Measurements from ENCODE around the gene FSTL5.

FSTL5 gene

DNA sequence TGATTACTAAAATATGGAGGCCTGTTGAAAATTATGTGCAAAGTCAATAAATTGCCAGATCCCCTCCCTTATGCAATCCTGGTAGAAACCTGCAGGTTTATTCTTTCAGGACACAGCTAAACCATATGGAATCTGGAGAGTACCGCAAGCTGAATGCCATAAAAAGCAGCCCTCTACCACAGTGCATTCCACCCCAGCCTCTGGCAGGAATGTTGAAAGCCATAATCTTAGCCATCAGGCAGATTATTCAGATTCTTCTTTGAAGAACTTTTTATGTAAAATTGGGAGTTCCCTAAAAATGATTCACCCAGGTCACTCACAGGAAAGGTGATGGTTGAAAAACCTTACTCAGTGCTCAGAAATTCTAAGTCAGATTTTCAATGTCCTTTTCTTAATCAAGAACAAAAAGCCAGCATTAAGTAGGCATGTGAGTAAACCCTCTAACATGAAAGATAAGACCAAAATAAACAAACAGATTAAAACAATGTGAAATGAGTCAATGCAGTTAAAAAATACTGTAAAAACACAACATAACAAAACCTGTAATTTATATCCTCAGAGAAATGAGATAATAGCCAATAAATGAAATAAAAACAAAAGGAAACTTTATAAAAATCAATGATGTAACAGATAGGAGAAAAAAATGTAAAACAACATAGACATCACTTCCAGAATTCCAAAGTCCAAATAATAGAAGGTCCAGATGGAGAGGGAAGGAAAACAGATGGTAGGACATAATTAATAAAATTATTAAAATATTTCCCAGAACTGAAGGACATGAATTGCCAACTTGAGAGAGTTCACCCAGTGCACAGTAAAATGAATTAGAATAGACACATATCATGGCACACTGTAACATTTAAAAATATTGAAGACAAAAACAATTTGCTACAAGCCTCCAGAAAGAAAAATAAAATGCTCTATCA is 226.9 kb downstream of the FSTL5 start:
- Histone ChIP-seq H3K9me3 (ENCODE audit: control insufficient read depth, insufficient read depth, low read length) (no peaks in the 10 kb centered on the region), H3K36me3 (ENCODE audit: control insufficient read depth, insufficient read depth, low read length) (no peaks in the 10 kb centered on the region), H3K27ac (ENCODE audit: low read depth, low read length) (peak overlapping the region; percentile 7), H3K9ac (ENCODE audit: low read depth, low read length) (no peak overlapping the region), H3K4me1 (ENCODE audit: control insufficient read depth, insufficient read depth, low read length) (peaks cover 4% of the 10 kb centered on the region; the same call in 1 of the 2 replicates), H3K4me3 (ENCODE audit: low read depth, low read length) (no peak overlapping the region), H3K27me3 (ENCODE audit: control insufficient read depth, insufficient read depth, low read length) (no peaks in the 10 kb centered on the region)

DNA sequence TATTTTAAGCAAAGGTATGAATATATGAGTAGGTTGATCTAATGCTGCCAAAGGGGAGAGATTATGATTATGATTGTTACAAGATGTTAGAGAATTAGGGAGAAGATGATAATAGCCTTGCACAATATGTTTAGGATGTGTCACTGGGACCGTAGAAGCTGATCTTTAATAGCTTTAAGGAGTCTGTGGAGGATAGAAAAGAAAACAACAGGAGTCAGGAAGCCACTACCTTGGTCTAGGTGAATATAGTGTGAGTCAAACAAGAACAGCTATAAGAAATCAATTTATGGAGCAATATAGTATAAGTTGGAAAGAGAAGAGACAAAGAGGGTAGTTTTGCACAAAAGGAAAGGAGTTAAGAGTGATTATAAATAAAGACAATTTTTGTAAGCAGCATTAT is 232.7 kb downstream of the FSTL5 start:
- Histone ChIP-seq H3K4me3 (ENCODE audit: low read depth, low read length) (no peak overlapping the region), H3K36me3 (ENCODE audit: control insufficient read depth, insufficient read depth, low read length) (no peaks in the 10 kb centered on the region), H3K9ac (ENCODE audit: low read depth, low read length) (no peak overlapping the region), H3K4me1 (ENCODE audit: control insufficient read depth, insufficient read depth, low read length) (peaks cover 20% of the 10 kb centered on the region), H3K9me3 (ENCODE audit: control insufficient read depth, insufficient read depth, low read length) (no peaks in the 10 kb centered on the region), H3K27ac (ENCODE audit: low read depth, low read length) (no peak overlapping the region), H3K27me3 (ENCODE audit: control insufficient read depth, insufficient read depth, low read length) (no peaks in the 10 kb centered on the region)

DNA sequence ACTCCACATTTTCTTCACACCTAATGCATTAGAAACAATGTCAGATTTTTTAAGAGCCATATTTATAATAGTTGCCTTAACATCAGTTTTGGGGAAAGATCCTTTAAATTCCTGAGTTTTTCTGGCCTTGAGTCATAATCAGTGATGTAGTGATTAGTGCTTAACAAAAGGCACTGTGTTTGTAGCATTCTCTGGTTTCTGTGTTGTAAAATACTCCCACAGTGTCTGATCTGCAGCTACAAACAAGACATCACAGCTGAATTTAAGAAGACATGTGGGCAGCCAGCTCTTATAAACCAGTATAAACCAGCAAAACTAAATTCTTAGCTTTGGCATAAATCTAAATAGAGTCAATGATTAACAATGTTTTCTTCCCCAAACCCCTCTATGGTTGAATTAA is 233.8 kb downstream of the FSTL5 start:
- peaks cover 20% of the 10 kb centered on the region for H3K4me1 ChIP-seq (ENCODE audit: control insufficient read depth, insufficient read depth, low read length)
- no peak overlapping the region; the same call in 1 of the 2 replicates for H3K4me3 ChIP-seq (ENCODE audit: low read depth, low read length)
- peak overlapping the region; percentile 42 for H3K27ac ChIP-seq (ENCODE audit: low read depth, low read length)
- H3K9me3 ChIP-seq (ENCODE audit: control insufficient read depth, insufficient read depth, low read length): no peaks in the 10 kb centered on the region
- H3K9ac ChIP-seq (ENCODE audit: low read depth, low read length): no peak overlapping the region
- no peaks in the 10 kb centered on the region for H3K27me3 ChIP-seq (ENCODE audit: control insufficient read depth, insufficient read depth, low read length)
- H3K36me3 ChIP-seq (ENCODE audit: control insufficient read depth, insufficient read depth, low read length): no peaks in the 10 kb centered on the region

DNA sequence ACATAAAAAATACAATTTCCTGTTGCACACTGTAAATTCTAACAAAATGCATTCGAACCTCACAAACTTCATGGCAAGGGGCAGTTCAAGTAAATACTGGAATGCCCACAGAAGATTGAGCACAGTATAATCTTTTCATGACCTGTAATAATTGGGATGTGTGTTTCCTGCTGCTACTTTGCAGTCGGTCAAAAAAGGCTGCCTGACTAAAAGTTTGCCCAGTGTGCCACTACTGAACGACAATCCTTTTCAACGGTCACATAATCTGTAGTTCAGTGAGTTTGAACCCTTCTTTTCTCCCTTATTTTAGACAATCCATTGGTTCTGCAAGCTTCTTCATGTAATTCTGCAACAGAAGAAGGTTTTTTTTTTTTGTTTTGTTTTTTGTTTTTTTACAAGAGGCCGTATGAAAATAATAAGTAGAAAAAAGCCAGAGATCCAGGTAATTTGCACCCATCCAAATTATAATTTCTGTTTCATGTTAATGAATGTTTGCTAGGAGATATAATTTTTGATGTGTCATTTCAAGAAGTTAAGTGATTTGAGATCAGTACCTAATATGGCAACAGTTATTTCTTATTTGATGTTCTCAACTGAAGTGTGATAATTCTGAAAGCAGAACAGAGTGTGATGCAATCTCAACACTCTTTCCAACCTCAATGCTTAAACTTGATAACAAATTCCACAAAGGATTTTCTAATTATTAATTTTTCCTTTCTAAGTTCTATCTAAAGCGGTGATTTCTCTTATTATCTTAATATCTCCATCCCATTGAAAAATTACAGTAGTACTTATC is 237.6 kb downstream of the FSTL5 start:
- Histone ChIP-seq H3K9me3 (ENCODE audit: control insufficient read depth, insufficient read depth, low read length) (no peaks in the 10 kb centered on the region), H3K4me3 (ENCODE audit: low read depth, low read length) (no peak overlapping the region), H3K27ac (ENCODE audit: low read depth, low read length) (no peak overlapping the region), H3K9ac (ENCODE audit: low read depth, low read length) (no peak overlapping the region), H3K4me1 (ENCODE audit: control insufficient read depth, insufficient read depth, low read length) (peaks cover 20% of the 10 kb centered on the region), H3K36me3 (ENCODE audit: control insufficient read depth, insufficient read depth, low read length) (no peaks in the 10 kb centered on the region), H3K27me3 (ENCODE audit: control insufficient read depth, insufficient read depth, low read length) (no peaks in the 10 kb centered on the region)

DNA sequence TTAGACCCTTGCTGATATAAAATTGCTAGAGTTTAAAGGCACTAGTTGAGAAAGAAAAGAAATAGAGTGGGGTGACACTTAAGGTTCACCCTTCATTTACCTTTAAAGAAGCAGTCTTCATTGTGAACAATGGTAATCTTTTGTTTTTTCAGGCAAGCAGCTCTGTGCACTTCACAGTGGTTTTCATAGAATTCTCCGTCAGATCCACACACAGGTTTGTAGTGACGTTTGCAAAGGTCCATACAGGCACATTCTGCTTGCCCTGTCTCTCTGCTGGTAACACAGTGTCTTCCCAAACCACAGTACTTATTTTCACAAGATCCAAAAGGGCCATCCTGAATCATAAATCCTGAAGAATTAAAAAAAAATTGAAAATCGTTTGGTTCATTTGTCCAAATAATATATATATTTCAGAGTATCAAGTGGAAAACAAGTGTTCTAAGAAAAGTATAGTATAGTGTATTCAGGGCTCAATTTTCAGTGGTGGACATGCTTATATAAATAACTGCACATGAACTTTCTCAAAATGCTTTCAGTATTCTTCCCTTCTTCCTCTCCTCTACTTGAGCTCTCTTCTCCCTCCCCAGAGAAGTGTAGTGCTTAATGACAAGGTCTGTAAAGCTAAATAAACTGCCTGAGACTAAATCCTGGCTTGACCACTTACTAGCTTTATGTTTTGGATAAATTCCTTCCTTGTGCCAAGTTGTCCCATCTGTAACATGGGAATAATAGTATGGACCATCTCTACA is 243.3 kb downstream of the FSTL5 start:
- no peaks in the 10 kb centered on the region for H3K9me3 ChIP-seq (ENCODE audit: control insufficient read depth, insufficient read depth, low read length)
- H3K27me3 ChIP-seq (ENCODE audit: control insufficient read depth, insufficient read depth, low read length): no peaks in the 10 kb centered on the region
- no peaks in the 10 kb centered on the region for H3K4me1 ChIP-seq (ENCODE audit: control insufficient read depth, insufficient read depth, low read length)
- H3K36me3 ChIP-seq (ENCODE audit: control insufficient read depth, insufficient read depth, low read length): no peaks in the 10 kb centered on the region
- no peak overlapping the region for H3K4me3 ChIP-seq (ENCODE audit: low read depth, low read length)
- no peak overlapping the region for H3K27ac ChIP-seq (ENCODE audit: low read depth, low read length)
- no peak overlapping the region for H3K9ac ChIP-seq (ENCODE audit: low read depth, low read length)

DNA sequence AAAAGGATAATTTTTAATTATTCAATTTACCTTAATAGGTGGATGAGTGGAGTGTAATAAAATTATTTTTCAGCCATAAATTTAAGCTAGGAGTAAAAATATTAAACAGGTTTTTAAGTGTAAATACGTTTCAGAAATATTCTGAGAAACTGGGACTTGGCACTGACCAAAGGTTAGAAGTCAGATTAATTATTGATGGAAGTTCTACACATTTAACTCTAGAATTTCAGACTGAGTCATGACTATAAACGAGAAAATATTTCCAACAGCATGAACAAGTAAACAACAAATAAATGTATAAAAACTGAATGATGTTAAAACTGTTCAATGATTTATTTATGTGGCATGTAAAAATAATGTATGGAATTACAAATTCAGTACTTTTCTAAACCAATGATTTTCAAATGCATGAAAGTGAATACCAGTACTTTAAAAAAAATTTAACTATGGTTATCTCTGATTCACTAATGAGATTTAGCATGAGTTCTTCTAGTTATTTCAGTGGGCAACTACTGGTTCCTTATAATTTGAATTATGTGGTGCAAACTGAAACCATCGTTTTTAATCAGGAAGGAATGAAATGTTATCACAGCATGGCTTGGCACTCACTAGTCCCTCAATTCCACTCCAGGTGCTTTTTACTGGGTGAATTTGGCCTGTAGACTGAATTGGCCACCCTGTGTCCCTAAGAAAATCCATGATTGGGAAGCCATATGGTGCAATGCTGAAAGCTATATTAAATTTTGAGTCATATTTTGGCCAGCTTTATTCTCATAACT is 244.2 kb downstream of the FSTL5 start:
- H3K9ac ChIP-seq (ENCODE audit: low read depth, low read length): no peak overlapping the region
- H3K27me3 ChIP-seq (ENCODE audit: control insufficient read depth, insufficient read depth, low read length): no peaks in the 10 kb centered on the region
- H3K27ac ChIP-seq (ENCODE audit: low read depth, low read length): no peak overlapping the region
- H3K4me1 ChIP-seq (ENCODE audit: control insufficient read depth, insufficient read depth, low read length): no peaks in the 10 kb centered on the region
- H3K9me3 ChIP-seq (ENCODE audit: control insufficient read depth, insufficient read depth, low read length): no peaks in the 10 kb centered on the region
- no peaks in the 10 kb centered on the region for H3K36me3 ChIP-seq (ENCODE audit: control insufficient read depth, insufficient read depth, low read length)
- H3K4me3 ChIP-seq (ENCODE audit: low read depth, low read length): no peak overlapping the region

DNA sequence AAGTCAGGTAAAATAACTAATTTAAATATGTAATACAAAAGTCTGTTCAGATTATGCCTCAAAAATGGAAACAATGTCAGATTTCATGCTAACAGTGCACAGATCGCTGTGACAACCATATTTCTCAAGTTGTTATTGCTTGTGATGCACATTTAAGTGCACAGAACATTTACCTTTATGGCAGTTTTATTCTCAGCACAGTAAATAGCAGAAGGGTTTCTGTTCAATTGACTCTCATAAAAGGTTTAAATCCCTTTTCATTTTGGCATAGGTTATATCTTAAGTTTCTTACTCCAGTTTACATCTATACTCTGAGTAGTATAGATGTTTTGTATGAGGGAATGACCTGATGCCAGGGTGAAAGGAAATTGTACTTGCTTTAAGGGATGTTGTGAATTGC is 247.8 kb downstream of the FSTL5 start:
- no peaks in the 10 kb centered on the region for H3K27me3 ChIP-seq (ENCODE audit: control insufficient read depth, insufficient read depth, low read length)
- H3K27ac ChIP-seq (ENCODE audit: low read depth, low read length): no peak overlapping the region
- H3K9ac ChIP-seq (ENCODE audit: low read depth, low read length): no peak overlapping the region
- H3K4me3 ChIP-seq (ENCODE audit: low read depth, low read length): no peak overlapping the region
- H3K4me1 ChIP-seq (ENCODE audit: control insufficient read depth, insufficient read depth, low read length): no peaks in the 10 kb centered on the region
- no peaks in the 10 kb centered on the region for H3K36me3 ChIP-seq (ENCODE audit: control insufficient read depth, insufficient read depth, low read length)
- 0 out of 2 replicates have a peak, but pooled peaks cover 2% of the 10 kb centered on the region for H3K9me3 ChIP-seq (ENCODE audit: control insufficient read depth, insufficient read depth, low read length)

DNA sequence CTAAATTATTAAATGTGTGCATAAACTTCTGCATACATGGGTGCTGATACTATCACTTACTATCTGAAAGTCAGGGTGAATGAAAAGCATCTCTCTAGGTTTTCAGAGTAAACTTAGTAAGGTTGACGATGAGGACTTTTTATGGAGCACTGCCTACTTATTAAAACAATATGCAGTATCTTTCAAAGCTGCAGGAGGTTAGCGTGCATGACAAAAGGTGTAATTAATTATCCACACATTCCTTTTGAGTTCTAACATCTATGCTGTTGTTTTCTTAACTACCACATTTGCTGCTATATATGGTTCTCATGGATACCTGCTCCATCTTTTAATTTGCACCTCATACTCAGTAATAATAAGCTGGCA is 256.2 kb downstream of the FSTL5 start:
- H3K4me3 ChIP-seq (ENCODE audit: low read depth, low read length): no peak overlapping the region
- H3K36me3 ChIP-seq (ENCODE audit: control insufficient read depth, insufficient read depth, low read length): no peaks in the 10 kb centered on the region
- no peak overlapping the region for H3K27ac ChIP-seq (ENCODE audit: low read depth, low read length)
- no peak overlapping the region for H3K9ac ChIP-seq (ENCODE audit: low read depth, low read length)
- H3K4me1 ChIP-seq (ENCODE audit: control insufficient read depth, insufficient read depth, low read length): peaks cover 7% of the 10 kb centered on the region
- 0 out of 2 replicates have a peak, but pooled peaks cover 2% of the 10 kb centered on the region for H3K9me3 ChIP-seq (ENCODE audit: control insufficient read depth, insufficient read depth, low read length)
- no peaks in the 10 kb centered on the region for H3K27me3 ChIP-seq (ENCODE audit: control insufficient read depth, insufficient read depth, low read length)

DNA sequence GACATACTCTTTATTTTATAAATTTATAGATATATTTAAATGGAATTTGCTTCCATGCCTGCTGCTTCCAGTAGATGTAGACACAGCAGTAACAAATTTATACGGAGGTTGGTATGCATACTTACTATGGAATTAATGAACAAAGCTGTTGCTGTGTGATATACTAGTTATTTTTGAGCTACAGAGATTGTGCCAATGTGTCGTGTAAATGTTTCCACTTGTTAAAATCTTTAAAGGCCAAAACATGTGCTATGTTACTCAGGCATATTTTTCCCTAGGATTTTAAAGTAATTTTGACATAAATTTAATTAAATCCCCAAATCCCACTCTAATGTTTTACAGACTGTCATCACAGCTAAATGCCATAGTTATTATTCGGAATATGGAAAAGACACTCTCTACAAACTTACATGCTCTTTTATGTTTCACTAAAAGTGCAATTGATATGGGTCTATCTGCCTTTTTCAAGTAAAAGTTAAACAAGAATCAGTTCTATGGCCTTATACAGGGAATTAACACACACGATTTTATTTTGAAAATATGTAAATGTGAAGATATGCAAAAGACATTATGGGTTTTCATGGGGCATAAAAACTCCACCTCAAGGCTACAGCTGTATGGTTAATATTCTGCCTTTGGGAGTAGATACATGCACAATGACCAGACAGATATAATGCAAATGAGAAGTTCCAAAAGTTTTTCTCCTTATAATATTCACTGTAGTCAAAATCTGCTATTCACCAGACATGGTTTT is 256.8 kb downstream of the FSTL5 start:
- no peak overlapping the region for H3K27ac ChIP-seq (ENCODE audit: low read depth, low read length)
- peaks cover 7% of the 10 kb centered on the region for H3K4me1 ChIP-seq (ENCODE audit: control insufficient read depth, insufficient read depth, low read length)
- H3K4me3 ChIP-seq (ENCODE audit: low read depth, low read length): no peak overlapping the region
- no peak overlapping the region for H3K9ac ChIP-seq (ENCODE audit: low read depth, low read length)
- H3K36me3 ChIP-seq (ENCODE audit: control insufficient read depth, insufficient read depth, low read length): no peaks in the 10 kb centered on the region
- H3K27me3 ChIP-seq (ENCODE audit: control insufficient read depth, insufficient read depth, low read length): no peaks in the 10 kb centered on the region
- H3K9me3 ChIP-seq (ENCODE audit: control insufficient read depth, insufficient read depth, low read length): no peaks in the 10 kb centered on the region

DNA sequence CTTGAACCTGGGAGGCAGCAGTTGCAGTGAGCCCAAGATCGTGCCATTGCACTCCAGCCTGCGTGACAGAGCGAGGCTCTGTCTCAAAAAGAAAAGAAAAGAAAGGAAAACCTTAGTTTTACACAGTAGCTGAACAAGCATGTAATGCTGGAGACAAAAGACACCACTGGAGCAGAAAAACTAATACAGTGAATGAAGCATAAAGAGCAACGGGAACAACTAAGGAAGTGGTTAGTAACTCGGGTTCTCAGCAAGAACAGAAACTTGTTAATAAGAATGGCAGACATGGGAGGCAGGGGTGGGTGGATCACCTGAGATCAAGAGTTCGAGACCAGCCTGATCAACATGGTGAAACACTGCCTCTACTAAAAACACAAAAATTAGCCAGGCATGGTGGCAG is 263.7 kb downstream of the FSTL5 start:
- Histone ChIP-seq H3K9me3 (ENCODE audit: control insufficient read depth, insufficient read depth, low read length) (no peaks in the 10 kb centered on the region), H3K27ac (ENCODE audit: low read depth, low read length) (no peak overlapping the region), H3K36me3 (ENCODE audit: control insufficient read depth, insufficient read depth, low read length) (no peaks in the 10 kb centered on the region), H3K27me3 (ENCODE audit: control insufficient read depth, insufficient read depth, low read length) (no peaks in the 10 kb centered on the region), H3K9ac (ENCODE audit: low read depth, low read length) (no peak overlapping the region), H3K4me3 (ENCODE audit: low read depth, low read length) (no peak overlapping the region), H3K4me1 (ENCODE audit: control insufficient read depth, insufficient read depth, low read length) (no peaks in the 10 kb centered on the region)
